ENCODE results near the gene TSBP1.
A peak's percentile ranks its signal among the peaks of the same experiment; 100 is the strongest.

Gene TSBP1

DNA sequence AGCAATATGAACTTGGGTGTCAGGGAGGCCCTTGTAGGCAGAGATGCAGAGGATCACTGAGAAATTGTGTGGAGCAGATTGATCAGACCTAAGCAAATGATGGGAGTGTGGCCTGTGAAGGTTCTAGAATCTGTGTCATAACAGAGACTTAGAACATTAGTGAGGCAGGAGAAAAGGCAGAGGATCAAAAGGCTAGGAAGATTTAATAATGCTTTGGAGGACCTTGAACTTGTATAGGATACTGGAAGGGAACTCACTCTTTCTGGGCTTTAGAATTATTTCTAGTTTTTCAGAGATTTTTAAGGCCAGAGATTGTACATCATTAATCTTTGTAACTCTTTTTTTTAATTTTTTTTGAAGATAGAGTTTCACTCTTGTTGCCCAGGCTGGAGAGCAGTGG lies at the start of gene TSBP1:
Gene TSBP1, minus strand, starts transcription at position 101 of the 400 bp plus-strand sequence. CDS start 197 bp downstream, outside the sequence.
- DNase-seq (ENCODE audit: low read depth, low spot score) = no peak

DNA sequence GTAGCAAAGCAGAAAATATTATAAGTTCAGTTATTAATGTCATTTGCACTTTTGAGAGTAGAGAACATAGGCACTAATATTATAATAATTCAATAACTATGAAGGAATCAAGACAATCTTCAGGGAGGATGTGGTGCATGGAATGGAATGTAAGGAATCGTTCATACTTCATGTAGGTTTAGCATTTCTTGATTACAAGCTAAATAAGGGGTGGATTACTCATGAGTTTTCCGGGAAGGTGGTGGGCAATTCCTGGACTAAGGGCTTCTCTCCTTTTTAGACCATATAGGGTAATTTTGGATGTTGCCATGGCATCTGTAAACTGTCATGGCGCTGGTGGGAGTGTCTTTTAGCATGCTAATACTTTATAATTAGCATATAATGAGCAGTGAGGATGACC lies 44.3 kb upstream of the TSBP1 start:
- no peak for DNase-seq (ENCODE audit: low read depth, low spot score)

DNA sequence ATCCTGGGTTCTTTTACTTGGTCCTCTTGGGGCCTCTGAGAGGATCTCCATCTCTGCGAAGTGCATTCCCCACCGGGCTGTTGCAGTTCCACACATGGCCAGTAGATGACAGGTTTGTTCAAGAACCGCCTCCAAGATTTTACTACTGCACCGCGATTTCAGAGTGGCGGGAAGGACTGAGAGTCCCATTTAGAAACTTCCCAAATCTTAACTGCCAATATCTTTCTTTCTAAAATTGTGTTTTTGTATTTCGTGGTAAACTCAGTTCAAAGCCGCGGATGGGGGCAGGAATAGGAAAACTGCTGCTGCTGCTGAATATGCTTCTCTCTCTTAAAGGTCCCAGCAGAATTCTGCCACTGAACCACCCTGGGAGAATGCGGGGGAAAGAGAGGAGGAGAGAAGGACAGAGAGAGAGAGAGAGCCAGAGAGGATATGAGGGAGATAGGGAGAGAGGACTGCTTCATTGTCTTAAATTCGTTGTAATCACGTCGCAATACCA lies 43.9 kb upstream of the TSBP1 start:
- peak; percentile 77 for DNase-seq (ENCODE audit: low read depth, low spot score)

GRCh38 chr6:32413427-32414047 lies 41.8 kb upstream of the TSBP1 start:
- peak; percentile 83 for DNase-seq (ENCODE audit: low read depth, low spot score)

DNA sequence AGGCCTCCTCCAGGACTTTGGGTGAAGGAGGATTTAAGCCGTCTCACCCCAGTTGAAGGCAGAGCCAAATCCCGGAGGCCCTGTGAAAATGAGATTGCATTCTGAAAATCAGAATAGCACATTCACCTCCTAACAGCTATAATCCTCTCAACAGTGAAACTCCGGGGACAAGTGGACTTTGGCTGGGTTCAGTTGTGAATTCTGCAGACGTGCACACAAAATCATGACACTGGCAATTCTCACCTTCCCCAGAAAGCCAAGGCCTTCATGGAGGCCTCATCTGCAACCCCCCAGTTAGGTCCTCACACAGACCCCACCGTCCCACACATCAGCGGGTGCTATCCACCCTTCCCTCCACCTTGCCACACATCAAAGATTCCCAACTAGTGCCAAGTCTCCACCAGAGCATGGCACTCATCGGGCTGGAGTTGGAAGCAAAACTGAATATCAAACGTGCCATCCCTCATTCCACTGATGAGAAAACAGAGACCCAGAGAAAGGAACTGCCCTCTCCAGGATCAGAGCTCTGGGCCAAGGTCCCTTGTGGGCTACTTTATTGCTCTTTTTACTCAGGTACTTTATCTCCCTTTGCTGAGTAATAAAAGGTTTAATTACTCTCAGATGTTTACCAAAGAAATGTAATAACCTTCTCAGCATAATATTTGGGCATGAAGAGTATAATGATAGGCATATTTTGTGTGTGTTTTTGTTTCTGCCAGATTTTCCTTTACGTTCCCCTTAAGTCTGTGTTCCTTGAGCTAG lies 40.0 kb upstream of the TSBP1 start:
- DNase-seq (ENCODE audit: low read depth, low spot score) = no peak

DNA sequence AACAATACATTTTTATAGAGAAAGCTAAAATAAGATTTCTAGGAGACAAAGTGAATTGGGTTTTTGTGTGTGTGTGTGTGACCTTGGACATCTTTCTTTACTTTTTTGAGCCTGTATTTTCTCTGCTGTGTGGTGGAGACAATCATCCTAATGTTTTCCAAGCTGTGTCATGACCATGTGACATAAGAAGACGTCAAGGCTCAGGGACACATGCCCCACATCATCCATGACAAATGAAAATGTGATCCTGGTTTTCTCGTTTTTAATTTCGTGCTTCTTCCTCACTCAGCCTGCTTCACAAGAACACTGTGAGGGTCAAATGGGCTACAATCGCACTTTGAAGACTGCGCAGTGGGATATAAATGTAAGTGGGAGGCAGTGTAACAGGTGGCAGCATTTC lies 39.2 kb upstream of the TSBP1 start:
- DNase-seq (ENCODE audit: low read depth, low spot score) = no peak

GRCh38 chr6:32406857-32407256 lies 35.2 kb upstream of the TSBP1 start, which contains the start of gene BTNL2:
Gene BTNL2, minus strand, starts transcription at chr6:32407181. Its CDS starts 58 bp downstream, at chr6:32407123.
- no peak for DNase-seq (ENCODE audit: low read depth, low spot score)

DNA sequence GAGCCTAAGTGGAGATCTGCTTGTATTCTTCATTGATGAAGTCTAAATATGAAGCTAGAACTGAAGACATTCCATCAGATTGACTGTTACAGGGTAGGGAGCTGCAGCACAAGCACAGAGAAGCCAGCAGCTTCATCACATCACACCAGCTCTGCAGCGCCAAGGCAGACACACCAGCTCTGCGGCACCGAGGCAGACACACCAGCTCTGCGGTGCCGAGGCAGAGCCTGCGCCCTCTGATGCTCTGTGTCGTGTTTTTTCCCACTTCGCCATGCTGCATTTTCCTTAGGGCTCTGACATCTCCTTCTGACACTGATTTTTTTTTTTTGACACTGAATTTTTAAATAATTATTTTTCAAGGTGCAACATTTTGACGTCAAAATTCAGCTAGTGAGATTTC lies 34.5 kb upstream of the TSBP1 start:
- no peak for DNase-seq (ENCODE audit: low read depth, low spot score)

GRCh38 chr6:32405656-32406055 lies 34.0 kb upstream of the TSBP1 start:
- no peak for DNase-seq (ENCODE audit: low read depth, low spot score)

DNA sequence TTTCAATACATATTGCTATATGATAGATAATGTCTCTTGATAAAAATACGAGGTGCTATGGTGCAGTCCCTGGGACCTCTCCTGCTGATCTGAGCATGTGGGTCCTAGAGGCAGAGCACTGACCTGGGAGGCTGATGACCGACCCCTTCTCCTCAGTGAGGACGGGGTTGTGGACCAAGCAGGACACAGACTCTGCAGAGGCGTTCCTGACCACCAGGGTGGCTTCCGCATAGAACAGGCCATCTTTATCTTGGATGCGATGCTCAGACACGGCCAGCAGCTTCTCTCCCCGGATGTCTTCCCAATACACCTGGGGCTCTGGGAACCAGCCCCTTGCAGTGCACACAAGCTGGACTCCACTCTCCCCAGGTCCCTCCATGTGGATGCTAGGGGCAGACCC lies 31.1 kb upstream of the TSBP1 start:
- no peak for DNase-seq (ENCODE audit: low read depth, low spot score)

GRCh38 chr6:32401284-32401963 lies 29.7 kb upstream of the TSBP1 start:
- DNase-seq (ENCODE audit: low read depth, low spot score) = no peak

- DNase-seq (ENCODE audit: low read depth, low spot score) = no peak
Observed at GRCh38 chr6:32397252-32397920, 25.7 kb upstream of the TSBP1 start.

- no peak for DNase-seq (ENCODE audit: low read depth, low spot score)
Observed at GRCh38 chr6:32396028-32396427, 24.3 kb upstream of the TSBP1 start.

DNA sequence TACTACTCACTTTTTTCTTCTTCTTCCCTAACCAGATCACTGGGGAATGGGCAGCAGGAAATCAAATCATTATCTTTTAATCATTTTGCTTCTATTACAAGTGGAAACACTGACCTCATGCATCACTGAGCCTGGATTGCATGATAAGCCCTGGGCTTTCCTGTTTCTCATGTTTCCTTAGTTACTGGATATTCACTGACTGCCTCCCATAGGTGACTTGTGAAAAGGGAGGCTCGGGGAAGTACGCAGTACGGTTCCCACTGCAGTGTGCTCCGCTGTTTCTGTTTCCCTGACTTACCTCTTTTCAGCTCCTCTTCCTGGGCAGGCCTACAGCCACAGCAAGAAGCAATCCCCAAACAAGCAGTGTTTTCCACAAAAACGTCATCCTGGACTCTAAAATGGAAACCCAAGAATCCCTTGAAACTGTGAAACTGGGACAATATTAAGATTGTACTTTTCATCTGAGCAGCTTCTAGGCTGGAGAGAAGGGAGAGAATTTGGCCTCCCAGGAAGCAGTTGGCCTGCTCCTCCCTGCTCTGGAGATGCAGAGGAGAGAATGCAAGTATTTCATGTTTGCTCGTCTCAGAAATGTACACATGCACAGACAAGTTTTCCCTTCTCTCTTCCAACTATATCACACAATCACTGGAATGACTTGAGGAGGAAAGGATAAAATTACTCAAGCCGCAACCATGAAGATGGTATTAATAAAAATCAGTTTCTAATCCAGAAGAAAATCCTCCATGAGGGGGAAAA lies 22.1 kb upstream of the TSBP1 start:
- DNase-seq (ENCODE audit: low read depth, low spot score) = no peak

DNA sequence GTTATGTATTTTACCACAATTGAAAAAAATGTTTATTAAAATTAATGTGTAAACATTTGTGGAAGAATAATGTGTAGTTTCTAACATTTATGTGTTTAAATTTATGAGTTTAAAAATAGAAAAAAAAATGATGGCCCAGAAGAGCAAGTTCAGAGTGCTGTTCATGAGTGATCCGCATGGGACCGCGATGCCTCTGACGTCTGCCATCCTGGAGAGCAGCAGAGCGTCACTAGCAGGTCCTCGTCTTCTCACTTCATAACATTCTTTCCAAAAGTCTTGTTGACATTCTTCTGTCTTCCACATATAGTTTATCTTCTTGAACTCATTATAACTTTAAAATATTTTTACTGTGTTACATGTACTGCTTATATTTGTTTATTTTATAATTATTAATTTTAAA lies 19.8 kb upstream of the TSBP1 start:
- no peak for DNase-seq (ENCODE audit: low read depth, low spot score)

DNA sequence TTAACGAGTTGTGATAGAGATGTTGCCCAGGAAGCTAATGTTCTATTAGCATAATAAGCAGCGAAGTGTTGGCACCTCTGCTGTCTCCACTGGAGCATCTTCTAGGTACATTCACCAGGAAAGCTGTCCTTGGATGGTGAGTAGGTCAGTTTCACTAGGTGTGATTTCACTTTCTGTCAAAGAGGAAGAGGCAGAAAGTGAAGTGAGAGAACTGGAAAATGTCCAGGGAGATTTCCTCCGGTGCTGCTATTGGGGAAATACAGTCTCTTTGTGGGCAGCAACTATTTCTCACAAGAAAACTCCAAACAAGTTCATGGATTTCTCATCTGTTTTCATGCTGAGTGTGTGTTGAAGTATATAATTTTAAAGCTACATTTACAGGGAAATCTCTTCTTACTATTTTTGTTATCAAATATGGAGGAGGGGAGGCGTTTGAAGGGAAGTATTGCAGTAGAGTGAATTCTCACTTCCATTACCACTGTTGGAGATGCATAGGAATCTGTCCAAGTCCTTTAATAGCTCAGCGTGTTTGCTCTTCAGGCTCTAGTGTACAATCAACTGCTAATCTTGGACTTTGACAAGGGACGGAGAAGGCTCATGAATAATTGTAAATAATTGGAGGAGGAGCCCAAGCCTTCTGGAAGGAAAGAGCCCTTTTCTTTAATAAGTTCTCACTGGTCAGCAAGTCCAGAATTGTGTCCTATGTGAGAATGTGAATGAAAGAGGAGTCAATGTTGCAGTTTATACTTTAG lies 16.1 kb upstream of the TSBP1 start:
- DNase-seq (ENCODE audit: low read depth, low spot score) = no peak

- DNase-seq (ENCODE audit: low read depth, low spot score) = no peak
Observed at GRCh38 chr6:32386040-32386439, 14.3 kb upstream of the TSBP1 start.

GRCh38 chr6:32382757-32383420 lies 11.2 kb upstream of the TSBP1 start:
- no peak for DNase-seq (ENCODE audit: low read depth, low spot score)

DNA sequence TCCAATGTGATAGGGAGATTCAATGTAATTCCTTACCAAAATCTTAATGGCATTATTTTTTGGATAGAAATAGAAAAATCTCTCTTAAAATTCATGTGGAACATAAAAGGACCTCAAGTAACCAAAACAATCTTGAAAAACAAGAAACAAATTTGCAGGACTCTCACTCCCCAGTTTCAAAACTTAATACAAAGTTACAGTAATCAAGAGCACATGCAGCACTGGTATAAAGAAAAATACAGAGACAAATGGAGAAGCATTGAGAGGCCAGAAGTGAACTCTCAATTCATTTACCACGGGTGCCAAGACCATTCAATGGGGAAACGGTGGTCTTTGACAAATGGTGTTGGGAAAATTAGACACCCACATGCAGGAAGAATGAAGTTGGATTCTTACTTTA lies 7.8 kb upstream of the TSBP1 start:
- DNase-seq (ENCODE audit: low read depth, low spot score) = no peak

All from astrocyte of the hippocampus (primary cell).